Activated CD8-positive, alpha-beta memory T cell treated with anti-CD3 and anti-CD28 coated beads, Interleukin-2, amount 50 U/mL, for 1 hour (primary cell): ENCODE measurements around the gene CLUH.

Source experiments
- DNase-seq: peaks from one replicate; pipeline ENCODE4 v3.0.0-alpha.2; 2020; ENCODE audit errors: extremely low read depth

The CLUH gene

GRCh38 chr17:2718150-2718938 is 6.8 kb upstream of the CLUH start:
- DNase-seq, result no peak

- DNase-seq, result no peak
These were observed 5.1 kb upstream of the CLUH start for GRCh38 chr17:2716649-2717048.

GRCh38 chr17:2713881-2714280 is 2.3 kb upstream of the CLUH start:
- DNase-seq, result no peak

GRCh38 chr17:2712300-2713043 is 908 bp upstream of the CLUH start:
- DNase-seq, result no peak

- DNase-seq, result no peak
These were observed 559 bp downstream of the CLUH start for GRCh38 chr17:2710803-2711607.

GRCh38 chr17:2710071-2710802 is 1.3 kb downstream of the CLUH start:
- no peak for DNase-seq

GRCh38 chr17:2709183-2709661 is 2.3 kb downstream of the CLUH start:
- DNase-seq, result no peak

- no peak for DNase-seq
These were observed 2.9 kb downstream of the CLUH start for GRCh38 chr17:2708585-2709182.

GRCh38 chr17:2707721-2708584 is 3.6 kb downstream of the CLUH start:
- DNase-seq, result no peak

GRCh38 chr17:2706911-2707510 is 4.6 kb downstream of the CLUH start:
- no peak for DNase-seq

GRCh38 chr17:2705888-2706795 is 5.4 kb downstream of the CLUH start:
- DNase-seq, result no peak

GRCh38 chr17:2705263-2705662 is 6.3 kb downstream of the CLUH start:
- no peak for DNase-seq

GRCh38 chr17:2704890-2705248 is 6.7 kb downstream of the CLUH start:
- no peak for DNase-seq

- no peak for DNase-seq
These were observed 7.3 kb downstream of the CLUH start for GRCh38 chr17:2704031-2704889.

GRCh38 chr17:2703606-2704005 is 8.0 kb downstream of the CLUH start:
- DNase-seq, result no peak

- DNase-seq, result no peak
These were observed 8.4 kb downstream of the CLUH start for GRCh38 chr17:2703181-2703580.

GRCh38 chr17:2701996-2702741 is 9.4 kb downstream of the CLUH start:
- no peak for DNase-seq
